Measurements from ENCODE around the gene FASN. TPM values are rescaled to one million over a fixed set of nuclear protein-coding genes. Genes with fewer than 3 reads are reported as not detected.

FASN gene
- total and polyA plus RNA-seq, 5 donors = 14.3 to 86.3 (median 25.0) TPM

- 91% methylated on average over 49 of the region's 49 CpGs for WGBS
- no peak overlapping the region for H3K4me3 ChIP-seq (ENCODE audit: low read length)
- ATAC-seq (no peak), DNase-seq (peak; percentile 16 to 59 (median 42))
- intact Hi-C loops (cut with DNase I) = no loop called here
- H3K27ac ChIP-seq (ENCODE audit: low read length) = no peak overlapping the region
- H3K27me3 ChIP-seq (ENCODE audit: control insufficient read depth, insufficient read depth) = no peaks in the 10 kb centered on the region
- H3K9me3 ChIP-seq (ENCODE audit: control insufficient read depth, low read length) = no peaks in the 10 kb centered on the region
- H3K4me1 ChIP-seq (ENCODE audit: control insufficient read depth, insufficient read depth, low read length) = no peaks in the 10 kb centered on the region
Observed at GRCh38 chr17:82085031-82085861, 12.8 kb downstream of the FASN start.

DNA sequence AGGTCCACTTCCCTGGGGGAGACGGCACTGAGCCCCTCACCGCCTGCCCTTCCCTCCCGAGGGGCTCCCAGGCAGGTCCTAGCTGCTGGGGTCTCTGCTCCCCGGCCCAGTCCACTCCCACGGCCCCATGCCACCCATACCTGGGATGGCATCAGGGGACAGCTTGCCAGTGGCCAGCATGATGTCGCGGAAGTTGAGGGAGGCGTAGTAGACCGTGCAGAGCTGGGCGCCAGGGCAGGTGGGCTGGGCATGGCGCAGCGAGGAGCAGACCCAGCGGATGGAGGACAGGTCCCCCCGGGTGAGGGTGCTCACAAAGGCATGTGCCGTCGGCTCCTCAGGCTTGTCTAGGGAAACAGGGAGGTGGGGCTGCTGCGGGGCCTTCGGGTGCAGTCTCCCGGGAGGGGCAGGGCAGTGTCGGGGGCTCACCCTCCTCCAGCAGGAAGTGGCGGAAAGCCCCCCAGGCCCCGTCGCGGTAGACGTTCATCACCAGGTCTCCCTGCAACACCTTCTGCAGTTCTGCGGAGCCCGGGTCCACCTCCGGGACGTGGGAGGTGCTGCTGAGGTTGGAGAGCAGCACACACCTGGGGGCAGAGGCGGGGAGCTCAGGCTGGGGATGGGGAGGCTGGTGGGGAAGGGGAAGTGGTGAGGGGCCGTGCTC is 13.5 kb downstream of the FASN start:
- no peaks in the 10 kb centered on the region for H3K9me3 ChIP-seq (ENCODE audit: control insufficient read depth, low read length)
- WGBS = 93% methylated on average over 31 of the region's 31 CpGs
- H3K27ac ChIP-seq (ENCODE audit: low read length) = no peak overlapping the region
- ATAC-seq = no peak
- no peaks in the 10 kb centered on the region for H3K4me1 ChIP-seq (ENCODE audit: control insufficient read depth, insufficient read depth, low read length)
- intact Hi-C loops (cut with DNase I) = no loop called here
- H3K4me3 ChIP-seq (ENCODE audit: low read length) = no peak overlapping the region
- H3K27me3 ChIP-seq (ENCODE audit: control insufficient read depth, insufficient read depth) = no peaks in the 10 kb centered on the region
- DNase-seq = peak in 1 of 3 donors; percentile 54

- DNase-seq (peak in 2 of 3 donors; percentile 60), ATAC-seq (no peak)
- Histone ChIP-seq H3K4me1 (ENCODE audit: control insufficient read depth, insufficient read depth, low read length) (no peaks in the 10 kb centered on the region), H3K27me3 (ENCODE audit: control insufficient read depth, insufficient read depth) (no peaks in the 10 kb centered on the region), H3K9me3 (ENCODE audit: control insufficient read depth, low read length) (no peaks in the 10 kb centered on the region), H3K4me3 (ENCODE audit: low read length) (no peak overlapping the region), H3K27ac (ENCODE audit: low read length) (no peak overlapping the region)
- intact Hi-C loops (cut with DNase I) = no loop called here
- 93% methylated on average over 55 of the region's 55 CpGs for WGBS
Observed at GRCh38 chr17:82083533-82084359, 14.3 kb downstream of the FASN start.

GRCh38 chr17:82083009-82083408 is 15.0 kb downstream of the FASN start:
- no peak for ATAC-seq
- intact Hi-C loops (cut with DNase I) = no loop called here
- Histone ChIP-seq H3K27me3 (ENCODE audit: control insufficient read depth, insufficient read depth) (no peaks in the 10 kb centered on the region), H3K9me3 (ENCODE audit: control insufficient read depth, low read length) (no peaks in the 10 kb centered on the region), H3K4me3 (ENCODE audit: low read length) (no peak overlapping the region), H3K27ac (ENCODE audit: low read length) (no peak overlapping the region), H3K4me1 (ENCODE audit: control insufficient read depth, insufficient read depth, low read length) (no peaks in the 10 kb centered on the region)
- DNase-seq = peak in 2 of 3 donors; percentile 30 to 46
- 92% methylated on average over 24 of the region's 24 CpGs for WGBS

DNA sequence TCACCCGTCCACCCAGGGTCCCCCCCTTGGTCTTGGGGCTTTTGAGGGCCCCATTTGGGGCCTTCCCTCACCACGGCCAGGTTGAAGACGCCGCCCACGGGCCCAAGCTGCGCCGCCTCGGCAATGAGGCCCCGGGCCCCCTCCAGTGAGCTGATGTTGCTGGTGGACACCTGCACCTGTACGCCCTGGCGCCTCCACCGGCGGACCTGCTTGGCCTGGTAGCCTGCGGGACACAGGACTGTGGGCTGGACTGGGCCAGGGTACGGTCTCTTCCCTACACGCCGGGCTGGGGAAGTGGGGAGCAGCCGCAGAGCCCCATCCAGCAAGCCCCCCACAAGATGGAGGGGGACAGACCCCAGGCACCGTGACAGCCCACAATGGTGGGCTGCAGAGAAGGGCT is 15.6 kb downstream of the FASN start:
- Histone ChIP-seq H3K9me3 (ENCODE audit: control insufficient read depth, low read length) (no peaks in the 10 kb centered on the region), H3K4me3 (ENCODE audit: low read length) (no peak overlapping the region), H3K27ac (ENCODE audit: low read length) (no peak overlapping the region), H3K27me3 (ENCODE audit: control insufficient read depth, insufficient read depth) (no peaks in the 10 kb centered on the region), H3K4me1 (ENCODE audit: control insufficient read depth, insufficient read depth, low read length) (no peaks in the 10 kb centered on the region)
- intact Hi-C loops (cut with DNase I) = no loop called here
- peak in 2 of 3 donors; percentile 34 to 54 for DNase-seq
- no peak for ATAC-seq
- 92% methylated on average over 19 of the region's 19 CpGs for WGBS

GRCh38 chr17:82081966-82082365 is 16.1 kb downstream of the FASN start:
- no peak overlapping the region for H3K4me3 ChIP-seq (ENCODE audit: low read length)
- 93% methylated on average over 22 of the region's 22 CpGs for WGBS

DNA sequence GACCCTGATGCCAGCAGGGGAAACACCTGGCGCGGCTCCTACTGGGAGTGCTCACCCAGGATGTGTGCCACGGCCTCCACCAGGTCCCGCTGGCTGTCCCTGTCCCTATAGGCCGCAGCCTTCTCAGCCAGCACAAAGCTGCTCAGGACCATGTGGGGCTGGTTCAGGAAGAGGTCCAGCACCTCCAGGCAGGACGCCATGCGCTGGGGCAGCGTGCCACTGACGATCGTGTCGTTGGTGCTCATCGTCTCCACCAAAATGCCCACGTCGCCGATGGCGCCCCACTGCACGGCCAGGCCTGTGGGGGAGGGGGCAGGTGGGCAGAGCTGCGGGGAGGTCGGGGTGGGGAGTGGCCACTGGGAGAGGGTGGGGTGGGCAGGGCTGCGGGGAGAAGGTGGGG is 16.5 kb downstream of the FASN start:
- DNase-seq = peak in 1 of 3 donors; percentile 68
- Histone ChIP-seq H3K27me3 (ENCODE audit: control insufficient read depth, insufficient read depth) (no peaks in the 10 kb centered on the region), H3K27ac (ENCODE audit: low read length) (no peak overlapping the region), H3K4me1 (ENCODE audit: control insufficient read depth, insufficient read depth, low read length) (no peaks in the 10 kb centered on the region), H3K4me3 (ENCODE audit: low read length) (no peak overlapping the region), H3K9me3 (ENCODE audit: control insufficient read depth, low read length) (no peaks in the 10 kb centered on the region)
- no peak for ATAC-seq
- intact Hi-C loops (cut with DNase I) = no loop called here
- WGBS = 92% methylated on average over 20 of the region's 20 CpGs

More at GRCh38 chr17:82081966-82082365, 16.1 kb downstream of the FASN start:
- intact Hi-C loops (cut with DNase I) = no loop called here
- DNase-seq (peak in 2 of 3 donors; percentile 28 to 48), ATAC-seq (no peak)
- no peaks in the 10 kb centered on the region for H3K27me3 ChIP-seq (ENCODE audit: control insufficient read depth, insufficient read depth)
- no peak overlapping the region for H3K27ac ChIP-seq (ENCODE audit: low read length)
- no peaks in the 10 kb centered on the region for H3K4me1 ChIP-seq (ENCODE audit: control insufficient read depth, insufficient read depth, low read length)
- no peaks in the 10 kb centered on the region for H3K9me3 ChIP-seq (ENCODE audit: control insufficient read depth, low read length)

GRCh38 chr17:82080789-82081464 is 17.1 kb downstream of the FASN start:
- Histone ChIP-seq H3K27me3 (ENCODE audit: control insufficient read depth, insufficient read depth) (no peaks in the 10 kb centered on the region), H3K4me1 (ENCODE audit: control insufficient read depth, insufficient read depth, low read length) (no peaks in the 10 kb centered on the region), H3K4me3 (ENCODE audit: low read length) (no peak overlapping the region), H3K27ac (ENCODE audit: low read length) (no peak overlapping the region), H3K9me3 (ENCODE audit: control insufficient read depth, low read length) (no peaks in the 10 kb centered on the region)
- intact Hi-C loops (cut with DNase I) = no loop called here
- WGBS = 94% methylated on average over 44 of the region's 44 CpGs
- no peak for ATAC-seq
- peak in 2 of 3 donors; percentile 58 to 65 for DNase-seq

GRCh38 chr17:82080048-82080788 is 17.8 kb downstream of the FASN start:
- ATAC-seq (no peak), DNase-seq (peak in 2 of 3 donors; percentile 31 to 41)
- 90% methylated on average over 36 of the region's 36 CpGs for WGBS
- intact Hi-C loops (cut with DNase I) = no loop called here
- no peak overlapping the region for H3K4me3 ChIP-seq (ENCODE audit: low read length)
- H3K27me3 ChIP-seq (ENCODE audit: control insufficient read depth, insufficient read depth) = no peaks in the 10 kb centered on the region
- no peaks in the 10 kb centered on the region for H3K9me3 ChIP-seq (ENCODE audit: control insufficient read depth, low read length)
- H3K27ac ChIP-seq (ENCODE audit: low read length) = no peak overlapping the region
- no peaks in the 10 kb centered on the region for H3K4me1 ChIP-seq (ENCODE audit: control insufficient read depth, insufficient read depth, low read length)

Data from right cardiac atrium (tissue), 5 donors.